K562 (cell line): ENCODE results near the gene PTCH2. TPM values are rescaled to one million over a fixed set of nuclear protein-coding genes. Genes with fewer than 3 reads are reported as not detected.

Source experiments
- CBX5 ChIP-seq: IDR thresholded peaks from 2 replicates; pipeline ENCODE4 v1.6.1; 2014; ENCODE audit warnings: low read depth, borderline replicate concordance
- CC2D1A ChIP-seq: fragments of 450-650 bp; IDR thresholded peaks from 2 replicates; pipeline ENCODE4 v1.6.1; 2017; ENCODE audit warnings: mild to moderate bottlenecking
- CTCF ChIP-seq, 3 experiments: IDR thresholded peaks in 2 of 3; conservative IDR thresholded peaks in 1 of 3; 2 replicates each; pipeline ENCODE4 v1.5.1; 2011 to 2012; ENCODE audit warnings: low read length in 3 of 3, mild to moderate bottlenecking in 3 of 3, control low read depth in 2 of 3, improper control_type of control experiment in 1 of 3, inconsistent platforms in 1 of 3, low read depth in 1 of 3, mixed read lengths in 1 of 3, moderate library complexity in 1 of 3; ENCODE audit not compliant: insufficient read depth in 2 of 3
- DIDO1 ChIP-seq: fragments of 450-650 bp; IDR thresholded peaks from 2 replicates; pipeline ENCODE4 v1.6.1; 2016; ENCODE audit warnings: low read depth, missing biosample characterization, missing genetic modification characterization
- HDAC8 ChIP-seq: fragments of 450-650 bp; IDR thresholded peaks from 2 replicates; pipeline ENCODE4 v1.6.1; 2016; ENCODE audit warnings: mild to moderate bottlenecking, missing genetic modification characterization, moderate library complexity, missing compliant biosample characterization
- HNRNPK ChIP-seq: fragments of 200-400 bp; formaldehyde crosslinking; IDR thresholded peaks from one replicate; pipeline ENCODE4 v1.6.1; 2018; ENCODE audit warnings: mild to moderate bottlenecking, low read depth, low read length; ENCODE audit not compliant: poor library complexity, severe bottlenecking
- KAT2B ChIP-seq: IDR thresholded peaks from one replicate; pipeline ENCODE4 v1.6.1; 2012; ENCODE audit warnings: low read depth, mild to moderate bottlenecking, control low read depth, inconsistent platforms, low read length, moderate library complexity
- MBD1 ChIP-seq: fragments of 250-450 bp; sonication (Bioruptor Pico); IDR thresholded peaks from 2 replicates; pipeline ENCODE4 v1.8.0; 2022; ENCODE audit warnings: inconsistent platforms
- POLR2H ChIP-seq: IDR thresholded peaks from 2 replicates; pipeline ENCODE4 v1.6.1; 2016; ENCODE audit warnings: missing genetic modification characterization, low read depth, mild to moderate bottlenecking, control low read depth, missing compliant biosample characterization, moderate library complexity
- PRPF4 ChIP-seq: fragments of 200-400 bp; formaldehyde crosslinking; IDR thresholded peaks from one replicate; pipeline ENCODE4 v1.6.1; 2017; ENCODE audit warnings: low read length, low read depth, mild to moderate bottlenecking; ENCODE audit not compliant: insufficient read depth, poor library complexity, severe bottlenecking
- RBBP5 ChIP-seq: fragments of 200-600 bp; sonication (generic); IDR thresholded peaks from 2 replicates; pipeline ENCODE4 v1.6.1; 2012; ENCODE audit warnings: borderline replicate concordance, mild to moderate bottlenecking, low read length, control low read depth, inconsistent platforms; ENCODE audit not compliant: insufficient read depth, poor library complexity, severe bottlenecking
- RFX5 ChIP-seq: IDR thresholded peaks from 2 replicates; pipeline ENCODE4 v1.6.1; 2011; ENCODE audit warnings: low read depth, mild to moderate bottlenecking, improper control_type of control experiment, low read length
- RUNX1 ChIP-seq: sonication (generic); IDR thresholded peaks from 2 replicates; pipeline ENCODE4 v1.6.1; 2016; ENCODE audit warnings: antibody characterized with exemption, low read depth
- SNIP1 ChIP-seq: fragments of 450-650 bp; IDR thresholded peaks from 2 replicates; pipeline ENCODE4 v1.7.1; 2017; ENCODE audit warnings: low read depth, mild to moderate bottlenecking
- TGIF2 ChIP-seq: sonication (generic); formaldehyde crosslinking; IDR thresholded peaks from 2 replicates; pipeline ENCODE4 v1.8.1; 2022; ENCODE audit warnings: mild to moderate bottlenecking, missing genetic modification reagents, moderate library complexity
- THRA ChIP-seq: fragments of 450-650 bp; IDR thresholded peaks from 2 replicates; pipeline ENCODE4 v1.6.1; 2017; ENCODE audit warnings: mild to moderate bottlenecking, moderate library complexity
- U2AF1 ChIP-seq: fragments of 200-400 bp; formaldehyde crosslinking; optimal IDR thresholded peaks from 2 replicates; pipeline ENCODE3; 2017; ENCODE audit warnings: mild to moderate bottlenecking, low read depth, low read length, moderate library complexity
- ZBTB2 ChIP-seq: fragments of 450-650 bp; IDR thresholded peaks from 2 replicates; pipeline ENCODE4 v1.6.1; 2016; ENCODE audit warnings: antibody characterized with exemption
- ZNF507 ChIP-seq: conservative IDR thresholded peaks from 2 replicates; pipeline ENCODE4 v1.6.1; 2017; ENCODE audit warnings: missing genetic modification characterization, missing compliant biosample characterization
- ZNF75A ChIP-seq: fragments of 450-650 bp; formaldehyde crosslinking; IDR thresholded peaks from 2 replicates; pipeline ENCODE4 v1.4.0; 2020; ENCODE audit warnings: mild to moderate bottlenecking
- polyA plus RNA-seq, 8 experiments: library from polyadenylated mRNA; depleted of rRNA in 4 of 8; stranded (reverse) in 5 of 8; unstranded in 3 of 8; fragments of >200 nt; fragmentation: Nextera tagmentation in 2 of 8; fragmentation: Illumina TruSeq in 1 of 8; extraction: Ambion mirVana in 2 of 8; extraction: Trizol in 1 of 8; gene quantifications; 2 replicates each; pipeline versions ENCODE4 v1.2.1 to v1.2.3, GENCODE V29; 2011 to 2014; ENCODE audit warnings: inconsistent platforms in 1 of 8, missing spikeins in 1 of 8
- total RNA-seq, 7 experiments: library from RNA; depleted of rRNA in 6 of 7; stranded (reverse); fragments of >200 nt in 6 of 7; fragmentation: Illumina TruSeq in 2 of 7; extraction: Trizol in 2 of 7; gene quantifications; 2 replicates each; pipeline versions ENCODE4 v1.2.1 to v1.2.3, GENCODE V29; 2011 to 2021; ENCODE audit warnings: low replicate concordance in 1 of 7
- TF ChIP-seq, protein P1 (sequence below): IDR thresholded peaks from 3 replicates; pipeline ENCODE4 v1.6.1; 2011; ENCODE audit warnings: borderline replicate concordance, mild to moderate bottlenecking; ENCODE audit not compliant: insufficient read length, insufficient read depth

The PTCH2 gene
- total and polyA plus RNA-seq, 9 of the 15 experiments (the other 6 are each of a cell fraction or from before 2014, with no cell fraction given): 0.15 to 27.3 (median 0.48) TPM; not detected in 1

GRCh38 chr1:44819196-44819607 lies 23.9 kb downstream of the PTCH2 start (continued):
- TF ChIP-seq RUNX1 (no peak), RBBP5 (peak; percentile 45), ZBTB2 (peak; percentile 9; the same call in 1 of the 2 replicates), HDAC8 (tag) (peak; percentile 54; the same call in 1 of the 2 replicates), POLR2H (tag) (0 out of 2 replicates have a peak, but pooled peaks have one; percentile 6), U2AF1 (no peak), RFX5 (0 out of 2 replicates have a peak, but pooled peaks have one; percentile 0), CTCF (IDR thresholded peaks at IDR 0.05 in 2 of 3, conservative IDR thresholded peaks at IDR 0.05 in 1 of 3; ENCODE audit: insufficient read depth in 2 of 3, low read depth in 1 of 3, low read length in 3 of 3) (peak in 1 of 3 experiments; percentile 16; a peak in 1 of 6 replicates), MBD1 (CRISPR knock-in tag) (peak; percentile 46; the same call in 1 of the 2 replicates), ZNF75A (CRISPR knock-in tag) (no peak), TGIF2 (peak; percentile 8; the same call in 1 of the 2 replicates), CC2D1A (no peak), ZNF507 (tag) (no peak), KAT2B (no peak), DIDO1 (tag) (peak; percentile 12; the same call in 1 of the 2 replicates), CBX5 (peak; percentile 16; the same call in 1 of the 2 replicates), THRA (no peak), HNRNPK (no peak), SNIP1 (no peak), PRPF4 (no peak)
- TF ChIP-seq, protein P1, sequence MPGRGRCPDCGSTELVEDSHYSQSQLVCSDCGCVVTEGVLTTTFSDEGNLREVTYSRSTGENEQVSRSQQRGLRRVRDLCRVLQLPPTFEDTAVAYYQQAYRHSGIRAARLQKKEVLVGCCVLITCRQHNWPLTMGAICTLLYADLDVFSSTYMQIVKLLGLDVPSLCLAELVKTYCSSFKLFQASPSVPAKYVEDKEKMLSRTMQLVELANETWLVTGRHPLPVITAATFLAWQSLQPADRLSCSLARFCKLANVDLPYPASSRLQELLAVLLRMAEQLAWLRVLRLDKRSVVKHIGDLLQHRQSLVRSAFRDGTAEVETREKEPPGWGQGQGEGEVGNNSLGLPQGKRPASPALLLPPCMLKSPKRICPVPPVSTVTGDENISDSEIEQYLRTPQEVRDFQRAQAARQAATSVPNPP: no peak
